Natural killer cell treated with Interleukin-12 subunit alpha and Interleukin-12 subunit beta and Interleukin-15 and Interleukin-18, amount 100 ng/mL, for 72 hours (primary cell): ENCODE results near the gene NUDT3. TPM values are rescaled to one million over a fixed set of nuclear protein-coding genes. Genes with fewer than 3 reads are reported as not detected.
A peak's percentile ranks its signal among the peaks of the same experiment; 100 is the strongest.

Source experiments
- ATAC-seq, 2 donors: fragments of 150-1000 bp; cut with Tn5 transposase in 1 of 2; sonication (Bioruptor Pico), chemical (Tn5 transposase) in 1 of 2; 2 replicates each; pipeline ENCODE4 v1.10.0; 2021
- DNase-seq: peaks from one replicate; pipeline ENCODE4 v3.0.0; 2022; ENCODE audit warnings: low spot score
- H3K27ac Mint-ChIP-seq, 2 donors: 1 replicate in 1 of 2; 2 replicates in 1 of 2; pipeline ENCODE4 v1.8.0; 2022; ENCODE audit warnings: mixed read lengths in 2 of 2, mild to moderate bottlenecking in 1 of 2, moderate library complexity in 1 of 2
- H3K27me3 Mint-ChIP-seq, 2 donors: 1 replicate in 1 of 2; 2 replicates in 1 of 2; pipeline ENCODE4 v1.8.0; 2022; ENCODE audit warnings: mixed read lengths in 2 of 2
- H3K36me3 Mint-ChIP-seq: one replicate; pipeline ENCODE4 v1.8.0; 2022; ENCODE audit warnings: mixed read lengths
- H3K4me1 Mint-ChIP-seq, 2 donors: 1 replicate in 1 of 2; 2 replicates in 1 of 2; pipeline ENCODE4 v1.8.0; 2022; ENCODE audit warnings: low read depth in 2 of 2, mixed read lengths in 2 of 2, mild to moderate bottlenecking in 1 of 2
- H3K4me3 Mint-ChIP-seq: one replicate; pipeline ENCODE4 v1.8.0; 2022; ENCODE audit warnings: mixed read lengths
- H3K9me3 Mint-ChIP-seq: 2 replicates; pipeline ENCODE4 v1.8.0; 2022; ENCODE audit warnings: mixed read lengths
- total RNA-seq, 2 donors: library from RNA; stranded (reverse); gene quantifications; one replicate each; pipeline ENCODE4 v1.2.3, GENCODE V29; 2022

NUDT3 gene
- total RNA-seq, 2 donors from 2014 or later = 9.2 to 15.4 TPM

GRCh38 chr6:34305982-34306708 lies 86.3 kb downstream of the NUDT3 start:
- no peaks in the 10 kb centered on the region for H3K27me3 Mint-ChIP-seq
- H3K4me3 Mint-ChIP-seq = no peak overlapping the region
- no peaks in the 10 kb centered on the region for H3K36me3 Mint-ChIP-seq
- H3K9me3 Mint-ChIP-seq = no peaks in the 10 kb centered on the region
- ATAC-seq (no peak), DNase-seq (no peak)
- H3K4me1 Mint-ChIP-seq = peaks cover 0 to 7% of the 10 kb centered on the region in 2 donors
- no peak overlapping the region for H3K27ac Mint-ChIP-seq

GRCh38 chr6:34305497-34305896 lies 87.0 kb downstream of the NUDT3 start:
- DNase-seq (no peak), ATAC-seq (no peak)
- peaks cover 0 to 4% of the 10 kb centered on the region in 2 donors for H3K4me1 Mint-ChIP-seq
- no peaks in the 10 kb centered on the region for H3K9me3 Mint-ChIP-seq
- H3K27ac Mint-ChIP-seq = no peak overlapping the region
- H3K36me3 Mint-ChIP-seq = no peaks in the 10 kb centered on the region
- no peaks in the 10 kb centered on the region for H3K27me3 Mint-ChIP-seq
- H3K4me3 Mint-ChIP-seq = no peak overlapping the region

- no peak for DNase-seq
- H3K4me1 Mint-ChIP-seq = peaks cover 0 to 7% of the 10 kb centered on the region in 2 donors
- no peak for ATAC-seq
- no peaks in the 10 kb centered on the region for H3K27me3 Mint-ChIP-seq
- no peaks in the 10 kb centered on the region for H3K9me3 Mint-ChIP-seq
- no peaks in the 10 kb centered on the region for H3K36me3 Mint-ChIP-seq
- H3K4me3 Mint-ChIP-seq = no peak overlapping the region
- no peak overlapping the region for H3K27ac Mint-ChIP-seq
Observed at GRCh38 chr6:34304164-34304563, 88.3 kb downstream of the NUDT3 start.

GRCh38 chr6:34302929-34303328 lies 89.5 kb downstream of the NUDT3 start:
- Mint-ChIP-seq H3K27ac (no peak overlapping the region), H3K4me1 (peaks cover 0 to 3% of the 10 kb centered on the region in 2 donors)
- ATAC-seq = no peak

GRCh38 chr6:34301408-34301807 lies 91.1 kb downstream of the NUDT3 start:
- DNase-seq = no peak
- no peaks in the 10 kb centered on the region for H3K36me3 Mint-ChIP-seq
- H3K9me3 Mint-ChIP-seq = no peaks in the 10 kb centered on the region
- no peak overlapping the region for H3K27ac Mint-ChIP-seq
- no peak for ATAC-seq
- H3K4me1 Mint-ChIP-seq = peaks cover 0 to 6% of the 10 kb centered on the region in 2 donors
- H3K4me3 Mint-ChIP-seq = no peak overlapping the region
- no peaks in the 10 kb centered on the region for H3K27me3 Mint-ChIP-seq

More at GRCh38 chr6:34302929-34303328, 89.5 kb downstream of the NUDT3 start:
- DNase-seq = no peak
- H3K4me3 Mint-ChIP-seq = no peak overlapping the region
- no peaks in the 10 kb centered on the region for H3K36me3 Mint-ChIP-seq
- H3K27me3 Mint-ChIP-seq = no peaks in the 10 kb centered on the region
- H3K9me3 Mint-ChIP-seq = no peaks in the 10 kb centered on the region

GRCh38 chr6:34300332-34300751 lies 92.1 kb downstream of the NUDT3 start:
- peaks cover 6 to 12% of the 10 kb centered on the region in 2 donors for H3K4me1 Mint-ChIP-seq
- H3K9me3 Mint-ChIP-seq = no peaks in the 10 kb centered on the region
- H3K36me3 Mint-ChIP-seq = no peaks in the 10 kb centered on the region
- DNase-seq (no peak), ATAC-seq (no peak)
- no peaks in the 10 kb centered on the region for H3K27me3 Mint-ChIP-seq
- no peak overlapping the region for H3K4me3 Mint-ChIP-seq
- no peak overlapping the region for H3K27ac Mint-ChIP-seq

- Mint-ChIP-seq H3K4me1 (peaks cover 6 to 15% of the 10 kb centered on the region in 2 donors), H3K27me3 (no peaks in the 10 kb centered on the region), H3K9me3 (no peaks in the 10 kb centered on the region), H3K4me3 (no peak overlapping the region), H3K27ac (no peak overlapping the region), H3K36me3 (no peaks in the 10 kb centered on the region)
- ATAC-seq (no peak), DNase-seq (no peak)
Observed at GRCh38 chr6:34298941-34299340, 93.5 kb downstream of the NUDT3 start.

GRCh38 chr6:34295721-34296120 lies 96.7 kb downstream of the NUDT3 start:
- peaks cover 10% of the 10 kb centered on the region for H3K36me3 Mint-ChIP-seq
- H3K27me3 Mint-ChIP-seq = no peaks in the 10 kb centered on the region
- H3K27ac Mint-ChIP-seq = peak overlapping the region in 1 of 2 donors; percentile 36
- no peak overlapping the region for H3K4me3 Mint-ChIP-seq
- H3K9me3 Mint-ChIP-seq = no peaks in the 10 kb centered on the region
- ATAC-seq (peak; percentile 70 to 72), DNase-seq (no peak)
- peaks cover 6 to 15% of the 10 kb centered on the region in 2 donors for H3K4me1 Mint-ChIP-seq

- H3K27ac Mint-ChIP-seq = no peak overlapping the region
- peaks cover 10% of the 10 kb centered on the region for H3K36me3 Mint-ChIP-seq
Observed at GRCh38 chr6:34292954-34293353, 99.5 kb downstream of the NUDT3 start.

GRCh38 chr6:34289137-34289536 lies 103.3 kb downstream of the NUDT3 start:
- H3K4me1 Mint-ChIP-seq = peaks cover 15% of the 10 kb centered on the region in 2 donors
- H3K27me3 Mint-ChIP-seq = no peaks in the 10 kb centered on the region
- H3K27ac Mint-ChIP-seq = peak overlapping the region in 1 of 2 donors; percentile 55
- peak overlapping the region; percentile 24 for H3K4me3 Mint-ChIP-seq
- ATAC-seq (no peak), DNase-seq (no peak)
- no peaks in the 10 kb centered on the region for H3K9me3 Mint-ChIP-seq
- H3K36me3 Mint-ChIP-seq = peaks cover 10% of the 10 kb centered on the region

More at GRCh38 chr6:34292954-34293353, 99.5 kb downstream of the NUDT3 start:
- no peaks in the 10 kb centered on the region for H3K9me3 Mint-ChIP-seq
- DNase-seq = no peak
- no peaks in the 10 kb centered on the region for H3K27me3 Mint-ChIP-seq
- peaks cover 17 to 25% of the 10 kb centered on the region in 2 donors for H3K4me1 Mint-ChIP-seq
- H3K4me3 Mint-ChIP-seq = no peak overlapping the region
- no peak for ATAC-seq

GRCh38 chr6:34288581-34288980 lies 103.9 kb downstream of the NUDT3 start:
- ATAC-seq (peak; percentile 50 to 74), DNase-seq (no peak)
- Mint-ChIP-seq H3K36me3 (peaks cover 9% of the 10 kb centered on the region), H3K9me3 (no peaks in the 10 kb centered on the region), H3K27ac (peak overlapping the region in 1 of 2 donors; percentile 55), H3K4me3 (peak overlapping the region; percentile 24), H3K4me1 (peaks cover 15% of the 10 kb centered on the region in 2 donors), H3K27me3 (no peaks in the 10 kb centered on the region)

GRCh38 chr6:34285448-34286164 lies 106.9 kb downstream of the NUDT3 start:
- no peak overlapping the region for H3K27ac Mint-ChIP-seq
- no peaks in the 10 kb centered on the region for H3K9me3 Mint-ChIP-seq
- H3K4me3 Mint-ChIP-seq = no peak overlapping the region
- no peak for ATAC-seq
- no peaks in the 10 kb centered on the region for H3K27me3 Mint-ChIP-seq
- no peaks in the 10 kb centered on the region for H3K36me3 Mint-ChIP-seq
- DNase-seq = no peak
- H3K4me1 Mint-ChIP-seq = peaks cover 15% of the 10 kb centered on the region in 2 donors

- H3K27me3 Mint-ChIP-seq = no peaks in the 10 kb centered on the region
- peaks cover 15% of the 10 kb centered on the region in 2 donors for H3K4me1 Mint-ChIP-seq
Observed at GRCh38 chr6:34284563-34285447, 107.7 kb downstream of the NUDT3 start.

More at GRCh38 chr6:34284563-34285447, 107.7 kb downstream of the NUDT3 start:
- Mint-ChIP-seq H3K4me3 (no peak overlapping the region), H3K9me3 (no peaks in the 10 kb centered on the region), H3K27ac (no peak overlapping the region), H3K36me3 (no peaks in the 10 kb centered on the region)
- no peak for DNase-seq
- no peak for ATAC-seq
